Liver (tissue), 9 donors: ENCODE data around the gene ANKRD31. TPM values are rescaled to one million over a fixed set of nuclear protein-coding genes. Genes with fewer than 3 reads are reported as not detected.

Experiments used
- DNase-seq: peaks from one replicate; pipeline ENCODE4 v3.0.0-alpha.2; 2017; ENCODE audit warnings: low spot score
- H3K27ac ChIP-seq, 2 donors: one replicate each; pipeline ENCODE4 v1.7.0; 2013; ENCODE audit warnings: inconsistent platforms in 2 of 2, low read length in 2 of 2, control low read depth in 1 of 2, low read depth in 1 of 2, mild to moderate bottlenecking in 1 of 2
- H3K27me3 ChIP-seq, 4 donors: one replicate each; pipeline versions ENCODE4 v1.6.1 to v1.7.0; 2013; ENCODE audit warnings: low read length in 3 of 4, inconsistent platforms in 1 of 4, mild to moderate bottlenecking in 1 of 4, moderate library complexity in 1 of 4; ENCODE audit not compliant: control insufficient read depth in 4 of 4, insufficient read depth in 4 of 4
- H3K36me3 ChIP-seq, 4 donors: one replicate each; pipeline versions ENCODE4 v1.6.1 to v1.7.0; 2013; ENCODE audit warnings: low read length in 3 of 4, mild to moderate bottlenecking in 3 of 4, low read depth in 1 of 4, moderate library complexity in 1 of 4; ENCODE audit not compliant: control insufficient read depth in 4 of 4, insufficient read depth in 3 of 4
- H3K4me1 ChIP-seq, 4 donors: one replicate each; pipeline versions ENCODE4 v1.6.1 to v1.7.0; 2013; ENCODE audit warnings: low read length in 3 of 4, mild to moderate bottlenecking in 3 of 4, moderate library complexity in 1 of 4; ENCODE audit not compliant: control insufficient read depth in 4 of 4, insufficient read depth in 4 of 4
- H3K4me3 ChIP-seq, 3 donors: one replicate each; pipeline versions ENCODE4 v1.6.1 to v1.7.0; 2013; ENCODE audit warnings: low read length in 3 of 3, control low read depth in 1 of 3, low read depth in 1 of 3, mild to moderate bottlenecking in 1 of 3
- H3K9ac ChIP-seq, 2 donors: one replicate each; pipeline ENCODE4 v1.7.0; 2013; ENCODE audit warnings: low read length in 2 of 2, mild to moderate bottlenecking in 2 of 2, moderate library complexity in 2 of 2, control low read depth in 1 of 2, low read depth in 1 of 2
- H3K9me3 ChIP-seq, 4 donors: one replicate each; pipeline versions ENCODE4 v1.6.1 to v1.7.0; 2013; ENCODE audit warnings: low read length in 3 of 4; ENCODE audit not compliant: control insufficient read depth in 4 of 4
- CTCF ChIP-seq: fragments of 150-350 bp; IDR thresholded peaks from 2 replicates; pipeline ENCODE4 v1.5.1; 2017; ENCODE audit warnings: improper control_type of control experiment, low read depth, low read length; ENCODE audit not compliant: missing input control
- EGR1 ChIP-seq, 2 donors: IDR thresholded peaks; 2 replicates each; pipeline ENCODE4 v1.6.1; 2016 to 2018; ENCODE audit warnings: antibody characterized with exemption in 2 of 2, low read depth in 2 of 2
- FOXA1 ChIP-seq: IDR thresholded peaks from 2 replicates; pipeline ENCODE4 v1.6.1; 2016; ENCODE audit warnings: antibody characterized with exemption
- FOXA2 ChIP-seq: IDR thresholded peaks from 2 replicates; pipeline ENCODE4 v1.6.1; 2016; ENCODE audit warnings: antibody characterized with exemption
- GABPA ChIP-seq, 2 donors: IDR thresholded peaks in 1 of 2; conservative IDR thresholded peaks in 1 of 2; 2 replicates each; pipeline ENCODE4 v1.6.1; 2016; ENCODE audit warnings: antibody characterized with exemption in 2 of 2, mild to moderate bottlenecking in 1 of 2, moderate library complexity in 1 of 2
- HNF4A ChIP-seq, 2 donors: conservative IDR thresholded peaks; 2 replicates each; pipeline ENCODE4 v1.6.1; 2016; ENCODE audit warnings: antibody characterized with exemption in 2 of 2, mild to moderate bottlenecking in 2 of 2
- HNF4G ChIP-seq: IDR thresholded peaks from 2 replicates; pipeline ENCODE4 v1.6.1; 2016; ENCODE audit warnings: antibody characterized with exemption
- NR2F2 ChIP-seq: IDR thresholded peaks from 2 replicates; pipeline ENCODE4 v1.6.1; 2016; ENCODE audit warnings: antibody characterized with exemption
- RAD21 ChIP-seq, 2 donors: IDR thresholded peaks; 2 replicates each; pipeline ENCODE4 v1.6.1; 2016; ENCODE audit warnings: antibody characterized with exemption in 2 of 2, mild to moderate bottlenecking in 2 of 2
- RXRA ChIP-seq, 2 donors: IDR thresholded peaks; 2 replicates each; pipeline ENCODE4 v1.6.1; 2017 to 2018; ENCODE audit warnings: antibody characterized with exemption in 2 of 2, mild to moderate bottlenecking in 1 of 2
- SP1 ChIP-seq: IDR thresholded peaks from 2 replicates; pipeline ENCODE4 v1.6.1; 2018; ENCODE audit warnings: antibody characterized with exemption, mild to moderate bottlenecking
- TAF1 ChIP-seq: conservative IDR thresholded peaks from 2 replicates; pipeline ENCODE4 v1.6.1; 2016; ENCODE audit warnings: antibody characterized with exemption, mild to moderate bottlenecking
- YY1 ChIP-seq: IDR thresholded peaks from 2 replicates; pipeline ENCODE4 v1.6.1; 2016; ENCODE audit warnings: antibody characterized with exemption, mild to moderate bottlenecking
- ZBTB33 ChIP-seq: IDR thresholded peaks from 2 replicates; pipeline ENCODE4 v1.6.1; 2016; ENCODE audit warnings: antibody characterized with exemption
- WGBS: extraction: QIAGEN DNeasy Blood & Tissue Kit; methylation state at CpG from one replicate; pipeline ENCODE4 v1.1.7; 2013; 5-methylcytosine and 5-hydroxymethylcytosine counted together
- polyA plus RNA-seq, 2 donors: library from polyadenylated mRNA; stranded (reverse) in 1 of 2; unstranded in 1 of 2; fragments of 200-250 nt in 1 of 2; fragments of >200 nt in 1 of 2; fragmentation: Nextera tagmentation in 1 of 2; extraction: Ambion mirVana in 1 of 2; gene quantifications; one replicate each; pipeline versions ENCODE4 v1.2.1 to v1.2.3, GENCODE V29; 2013 to 2015
- total RNA-seq, 2 donors: library from RNA; depleted of rRNA; stranded (reverse); fragments of >200 nt; gene quantifications; one replicate each; pipeline ENCODE4 v1.2.3, GENCODE V29; 2014
- donor health status: healthy.
- donor health status: healthy.
- donor health status: healthy.
- donor health status: healthy.
- donor health status: healthy.

Gene ANKRD31
- total and polyA plus RNA-seq, 4 donors: 0.03 to 0.08 (median 0.04) TPM

GRCh38 chr5:75053304-75054133 lies 183.2 kb downstream of the ANKRD31 start:
- Histone ChIP-seq H3K36me3 (no peaks in the 10 kb centered on the region), H3K9ac (peak overlapping the region in 1 of 2 donors; percentile 31), H3K9me3 (no peaks in the 10 kb centered on the region), H3K4me1 (peaks cover 3 to 17% (median 11%) of the 10 kb centered on the region in 4 donors), H3K27me3 (no peaks in the 10 kb centered on the region), H3K4me3 (peak overlapping the region; percentile 74 to 88 (median 81)), H3K27ac (peak overlapping the region; percentile 66 to 83)
- WGBS: under 1% methylated on average over 95 of the region's 95 CpGs
- peak; percentile 59 for DNase-seq
- peak; percentile 42 for TF ChIP-seq TAF1
- no peak for TF ChIP-seq HNF4A (conservative IDR thresholded peaks at IDR 0.05)
- TF ChIP-seq FOXA2: no peak

- H3K27ac ChIP-seq: peak overlapping the region; percentile 66 to 83
- H3K4me3 ChIP-seq: peak overlapping the region in 2 of 3 donors; percentile 81 to 88
- H3K27me3 ChIP-seq: no peaks in the 10 kb centered on the region
- H3K9ac ChIP-seq: no peak overlapping the region
- no peaks in the 10 kb centered on the region for H3K36me3 ChIP-seq
- no peaks in the 10 kb centered on the region for H3K9me3 ChIP-seq
- under 1% methylated on average over 40 of the region's 40 CpGs for WGBS
- TF ChIP-seq FOXA1 (no peak), ZBTB33 (no peak), RXRA (IDR thresholded peaks at IDR 0.05) (no peak), CTCF (no peak), FOXA2 (no peak), RAD21 (IDR thresholded peaks at IDR 0.05) (no peak), HNF4G (no peak), TAF1 (no peak), HNF4A (conservative IDR thresholded peaks at IDR 0.05) (no peak), NR2F2 (no peak), SP1 (no peak), GABPA (IDR thresholded peaks at IDR 0.05 in 1 of 2, conservative IDR thresholded peaks at IDR 0.05 in 1 of 2) (no peak), YY1 (no peak), EGR1 (IDR thresholded peaks at IDR 0.05; ENCODE audit: low read depth in 2 of 2) (no peak)
- DNase-seq: no peak
- peaks cover 3 to 17% (median 11%) of the 10 kb centered on the region in 4 donors for H3K4me1 ChIP-seq
Measured at GRCh38 chr5:75053054-75053303, 183.7 kb downstream of the ANKRD31 start.
